ENCODE results near the gene EXOSC9. TPM values are rescaled to one million over a fixed set of nuclear protein-coding genes. Genes with fewer than 3 reads are reported as not detected.

The EXOSC9 gene
- total and polyA plus RNA-seq, 2 of the 8 experiments (the other 6 are each of a cell fraction or from before 2014, with no cell fraction given): 33.2 to 54.9 TPM

DNA sequence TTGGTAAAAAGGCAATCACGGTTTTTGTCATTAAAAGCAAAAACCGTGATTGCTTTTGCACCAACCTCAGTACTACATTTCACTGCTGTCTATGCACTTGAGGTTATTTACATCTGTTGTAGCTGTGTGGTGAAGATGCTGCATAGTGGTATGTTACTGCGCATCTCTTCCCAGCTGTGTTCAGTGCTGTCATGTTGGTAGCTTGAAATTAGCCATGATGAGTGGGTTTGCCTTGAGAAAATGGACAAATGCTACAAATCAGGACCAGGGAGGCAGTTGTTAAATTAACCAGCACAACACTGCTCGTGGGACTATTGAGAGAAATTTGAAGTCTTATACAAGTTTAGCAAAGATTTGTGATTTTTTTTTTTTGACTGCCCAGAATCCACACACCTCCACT lies 34.0 kb upstream of the EXOSC9 start:
- no peak for DNase-seq (ENCODE audit: low read depth in 1 of 2, low spot score in 2 of 2)
- no peak overlapping the region for H4K91ac ChIP-seq (replicated peaks; ENCODE audit: insufficient read length, low read length)
- H3K4me1 ChIP-seq (replicated peaks in 1 of 4; ENCODE audit: control insufficient read depth in 3 of 4, insufficient read depth in 4 of 4, low read length in 3 of 4): peaks cover 0 to 11% (median 7%) of the 10 kb centered on the region in 4 experiments; a peak in 3 of 7 replicates
- H2BK20ac ChIP-seq (ENCODE audit: low read length): no peak overlapping the region
- no peaks in the 10 kb centered on the region for H3K36me3 ChIP-seq (ENCODE audit: control insufficient read depth in 2 of 4, insufficient read depth in 4 of 4, low read length in 3 of 4)
- H2BK5ac ChIP-seq (ENCODE audit: low read depth, low read length): no peak overlapping the region
- ChIA-PET CTCF (ENCODE audit: partially characterized antibody) (interaction anchor here (0.6 to 2.8 kb wide), 5 partner anchors 10 to 536 kb away, joined by 3 to 10 read pairs (median 3); no protein-coding TSS in a partner anchor), POLR2A (ENCODE audit: partially characterized antibody) (interaction anchor here (1.5 to 3.2 kb wide), 3 partner anchors 29 to 57 kb away, joined by 3 to 13 read pairs (median 6); partner anchors contain the start of gene CCNA2)
- no peak overlapping the region for H3K23ac ChIP-seq (ENCODE audit: insufficient read length)
- no peak overlapping the region for H3K4me3 ChIP-seq (ENCODE audit: extremely low read depth in 1 of 4, insufficient read depth in 2 of 4, low read depth in 3 of 4, low read length in 4 of 4)
- no peak overlapping the region for H3K18ac ChIP-seq (ENCODE audit: extremely low read depth, low read length)
- H3K56ac ChIP-seq (replicated peaks; ENCODE audit: insufficient read length, low read depth, low read length): no peak overlapping the region
- FAIRE-seq: no peak
- H3K27ac ChIP-seq (ENCODE audit: low read depth, low read length): no peak overlapping the region
- H3K27me3 ChIP-seq (replicated peaks in 1 of 4; ENCODE audit: control insufficient read depth in 3 of 4, extremely low read depth in 1 of 4, insufficient read depth in 3 of 4, low read length in 3 of 4): peaks cover 17 to 52% (median 38%) of the 10 kb centered on the region in 4 experiments
- 93% methylated on average over 4 of the region's 4 CpGs; no CpG with 5 or more reads in 1 of the 2 experiments for WGBS, 2 experiments (ENCODE audit: extremely low coverage in 1 of 2, insufficient coverage in 1 of 2, insufficient read length in 1 of 2, insufficient replicate concordance in 2 of 2, low coverage in 1 of 2, low lambda C conversion rate in 2 of 2, missing lambda C conversion rate in 1 of 2)
- no peaks in the 10 kb centered on the region for H4K20me1 ChIP-seq (replicated peaks in 1 of 2; ENCODE audit: control insufficient read depth in 1 of 2, insufficient read depth in 2 of 2, low read length in 2 of 2)
- TF ChIP-seq TCF12 (IDR thresholded peaks at IDR 0.05; ENCODE audit: low read depth, low read length): no peak
- TF ChIP-seq SIX5 (IDR thresholded peaks at IDR 0.05; ENCODE audit: low read depth, low read length): no peak
- TF ChIP-seq CHD2 (IDR thresholded peaks at IDR 0.05; ENCODE audit: low read length): no peak
- TF ChIP-seq NANOG (IDR thresholded peaks at IDR 0.05; ENCODE audit: insufficient read depth, low read depth, low read length, poor library complexity, severe bottlenecking): no peak
- TF ChIP-seq GTF2F1 (IDR thresholded peaks at IDR 0.05; ENCODE audit: borderline replicate concordance, low read depth, low read length): no peak
- TF ChIP-seq POLR2A (IDR thresholded peaks at IDR 0.05; ENCODE audit: control extremely low read depth in 1 of 2, low read depth in 2 of 2, low read length in 2 of 2): no peak
- no peak for TF ChIP-seq CEBPB (IDR thresholded peaks at IDR 0.05; ENCODE audit: low read depth, low read length)
- TF ChIP-seq RFX5 (IDR thresholded peaks at IDR 0.05; ENCODE audit: borderline replicate concordance, low read depth, low read length): no peak
- no peak for TF ChIP-seq TEAD4 (IDR thresholded peaks at IDR 0.05; ENCODE audit: low read depth, low read length)
- TF ChIP-seq PHF8 (conservative IDR thresholded peaks at IDR 0.05; ENCODE audit: low read depth, low read length): no peak
- H3K79me2 ChIP-seq (ENCODE audit: control insufficient read depth in 1 of 2, insufficient read depth in 2 of 2, low read length in 2 of 2): no peaks in the 10 kb centered on the region
- no peaks in the 10 kb centered on the region for H3K79me1 ChIP-seq (ENCODE audit: low read depth, low read length)
- no peak overlapping the region for H3K4ac ChIP-seq (replicated peaks; ENCODE audit: insufficient read length, low read depth, low read length)
- no peak overlapping the region for H2BK12ac ChIP-seq (ENCODE audit: low read depth, low read length)
- no peak overlapping the region for H3K14ac ChIP-seq (ENCODE audit: insufficient read length)
- no peaks in the 10 kb centered on the region for H3K9me3 ChIP-seq (ENCODE audit: insufficient read depth in 2 of 2, low read depth in 1 of 2, low read length in 1 of 2)
- H3K9ac ChIP-seq (replicated peaks in 1 of 4; ENCODE audit: extremely low read depth in 1 of 4, low read depth in 3 of 4, low read length in 3 of 4): no peak overlapping the region
- no peak overlapping the region for H2BK120ac ChIP-seq (replicated peaks; ENCODE audit: low read depth, low read length)
- H3K4me2 ChIP-seq (ENCODE audit: insufficient read depth in 1 of 2, low read depth in 2 of 2, low read length in 2 of 2): no peak overlapping the region
- H2BK15ac ChIP-seq (ENCODE audit: low read length): no peak overlapping the region
- H2AFZ ChIP-seq (ENCODE audit: low read length): no peak overlapping the region
- H2AK5ac ChIP-seq (ENCODE audit: low read depth, low read length): no peak overlapping the region
- H4K8ac ChIP-seq (ENCODE audit: extremely low read depth, insufficient read depth, low read length): no peak overlapping the region
- H4K5ac ChIP-seq (ENCODE audit: insufficient read length, low read depth, low read length): no peak overlapping the region
- H3K23me2 ChIP-seq (ENCODE audit: low read depth, low read length): peaks cover 9% of the 10 kb centered on the region

All from H1 (cell line).